ENCODE data around the gene NEDD4. TPM values are rescaled to one million over a fixed set of nuclear protein-coding genes. Genes with fewer than 3 reads are reported as not detected.
"Not testable (repeated sequence)": the region's sequence is repeated elsewhere in the genome, so short reads cannot be mapped to it uniquely, and the experiment has no call there.

Gene NEDD4
- polyA plus RNA-seq, 2 donors: 1.7 to 2.3 TPM

GRCh38 chr15:55884223-55884622 lies 109.2 kb downstream of the NEDD4 start:
- Histone ChIP-seq H3K4me1 (ENCODE audit: control insufficient read depth in 2 of 2, insufficient read depth in 2 of 2, low read length in 1 of 2) (no peaks in the 10 kb centered on the region), H3K9me3 (ENCODE audit: control insufficient read depth in 2 of 2, insufficient read depth in 1 of 2, low read depth in 1 of 2, low read length in 1 of 2) (no peaks in the 10 kb centered on the region), H3K27ac (ENCODE audit: low read depth in 2 of 2, low read length in 1 of 2) (no peak overlapping the region), H3K27me3 (ENCODE audit: control insufficient read depth in 1 of 2, insufficient read depth in 2 of 2, low read length in 2 of 2) (no peaks in the 10 kb centered on the region), H3K36me3 (ENCODE audit: control insufficient read depth in 2 of 2, insufficient read depth in 2 of 2, low read length in 1 of 2) (peaks cover 0 to 3% of the 10 kb centered on the region in 2 donors), H3K4me3 (ENCODE audit: low read depth in 1 of 2, low read length in 2 of 2) (no peak overlapping the region)

DNA sequence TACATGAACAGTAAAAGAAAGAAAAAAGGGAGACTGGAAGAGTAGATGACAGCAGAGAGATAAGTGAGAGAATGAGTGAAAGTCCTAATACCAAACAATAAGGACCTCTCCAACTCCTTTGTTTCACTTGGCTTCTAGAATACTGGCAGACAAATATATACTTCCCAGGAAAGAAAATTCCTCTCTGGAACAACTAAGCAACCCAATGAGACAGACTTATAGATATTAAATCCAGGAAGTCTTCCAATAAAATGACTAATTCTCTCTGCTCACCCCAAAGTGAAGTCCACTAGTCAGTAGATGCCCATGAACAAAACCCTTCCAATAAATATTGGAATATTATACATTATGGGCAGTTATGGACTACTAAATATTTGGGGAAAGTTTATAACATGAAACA lies 114.2 kb downstream of the NEDD4 start:
- no peak overlapping the region for H3K27ac ChIP-seq (ENCODE audit: low read depth in 2 of 2, low read length in 1 of 2)
- H3K36me3 ChIP-seq (ENCODE audit: control insufficient read depth in 2 of 2, insufficient read depth in 2 of 2, low read length in 1 of 2): peaks cover 0 to 3% of the 10 kb centered on the region in 2 donors
- no peaks in the 10 kb centered on the region for H3K9me3 ChIP-seq (ENCODE audit: control insufficient read depth in 2 of 2, insufficient read depth in 1 of 2, low read depth in 1 of 2, low read length in 1 of 2)
- no peaks in the 10 kb centered on the region for H3K4me1 ChIP-seq (ENCODE audit: control insufficient read depth in 2 of 2, insufficient read depth in 2 of 2, low read length in 1 of 2)
- no peak overlapping the region for H3K4me3 ChIP-seq (ENCODE audit: low read depth in 1 of 2, low read length in 2 of 2)
- H3K27me3 ChIP-seq (ENCODE audit: control insufficient read depth in 1 of 2, insufficient read depth in 2 of 2, low read length in 2 of 2): no peaks in the 10 kb centered on the region

- H3K36me3 ChIP-seq (ENCODE audit: control insufficient read depth in 2 of 2, insufficient read depth in 2 of 2, low read length in 1 of 2): no peaks in the 10 kb centered on the region
- H3K4me1 ChIP-seq (ENCODE audit: control insufficient read depth in 2 of 2, insufficient read depth in 2 of 2, low read length in 1 of 2): no peaks in the 10 kb centered on the region
- H3K9me3 ChIP-seq (ENCODE audit: control insufficient read depth in 2 of 2, insufficient read depth in 1 of 2, low read depth in 1 of 2, low read length in 1 of 2): no peaks in the 10 kb centered on the region
- no peak overlapping the region for H3K4me3 ChIP-seq (ENCODE audit: low read depth in 1 of 2, low read length in 2 of 2)
- 64 to 74% methylated on average over 4 of the region's 4 CpGs for WGBS, 2 donors
- H3K27ac ChIP-seq (ENCODE audit: low read depth in 2 of 2, low read length in 1 of 2): no peak overlapping the region
- H3K27me3 ChIP-seq (ENCODE audit: control insufficient read depth in 1 of 2, insufficient read depth in 2 of 2, low read length in 2 of 2): no peaks in the 10 kb centered on the region
Observed at GRCh38 chr15:55873024-55873720, 120.2 kb downstream of the NEDD4 start.

- Histone ChIP-seq H3K27me3 (ENCODE audit: control insufficient read depth in 1 of 2, insufficient read depth in 2 of 2, low read length in 2 of 2) (no peaks in the 10 kb centered on the region), H3K27ac (ENCODE audit: low read depth in 2 of 2, low read length in 1 of 2) (no peak overlapping the region), H3K4me3 (ENCODE audit: low read depth in 1 of 2, low read length in 2 of 2) (no peak overlapping the region), H3K9me3 (ENCODE audit: control insufficient read depth in 2 of 2, insufficient read depth in 1 of 2, low read depth in 1 of 2, low read length in 1 of 2) (no peaks in the 10 kb centered on the region), H3K4me1 (ENCODE audit: control insufficient read depth in 2 of 2, insufficient read depth in 2 of 2, low read length in 1 of 2) (no peaks in the 10 kb centered on the region), H3K36me3 (ENCODE audit: control insufficient read depth in 2 of 2, insufficient read depth in 2 of 2, low read length in 1 of 2) (no peaks in the 10 kb centered on the region)
- 85 to 86% methylated on average over 2 of the region's 2 CpGs for WGBS, 2 donors
Observed at GRCh38 chr15:55872471-55872870, 120.9 kb downstream of the NEDD4 start.

DNA sequence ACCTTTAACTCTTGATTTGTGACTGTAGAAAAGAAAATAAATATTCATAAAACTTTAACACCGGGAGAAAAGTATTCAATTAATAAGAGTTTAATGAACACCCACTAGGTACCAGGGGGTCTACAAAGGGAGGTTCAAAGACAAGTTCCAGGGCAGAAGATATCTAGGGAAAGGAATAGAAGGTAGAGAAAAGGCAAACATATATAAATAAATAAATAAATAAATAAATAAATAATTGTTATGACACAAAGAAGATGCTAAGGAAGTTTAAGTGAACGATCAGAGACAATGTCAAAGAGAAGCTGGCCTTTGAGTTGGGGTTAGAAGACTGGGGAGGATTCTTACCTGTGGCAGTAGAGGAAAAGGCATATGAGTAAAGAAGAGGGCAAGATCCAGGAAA lies 123.8 kb downstream of the NEDD4 start:
- no peaks in the 10 kb centered on the region for H3K27me3 ChIP-seq (ENCODE audit: control insufficient read depth in 1 of 2, insufficient read depth in 2 of 2, low read length in 2 of 2)
- H3K4me3 ChIP-seq (ENCODE audit: low read depth in 1 of 2, low read length in 2 of 2): no peak overlapping the region
- WGBS, 2 donors: 84 to 95% methylated on average over 2 of the region's 2 CpGs
- H3K9me3 ChIP-seq (ENCODE audit: control insufficient read depth in 2 of 2, insufficient read depth in 1 of 2, low read depth in 1 of 2, low read length in 1 of 2): no peaks in the 10 kb centered on the region
- no peak overlapping the region for H3K27ac ChIP-seq (ENCODE audit: low read depth in 2 of 2, low read length in 1 of 2)
- no peaks in the 10 kb centered on the region for H3K36me3 ChIP-seq (ENCODE audit: control insufficient read depth in 2 of 2, insufficient read depth in 2 of 2, low read length in 1 of 2)
- no peaks in the 10 kb centered on the region for H3K4me1 ChIP-seq (ENCODE audit: control insufficient read depth in 2 of 2, insufficient read depth in 2 of 2, low read length in 1 of 2)

DNA sequence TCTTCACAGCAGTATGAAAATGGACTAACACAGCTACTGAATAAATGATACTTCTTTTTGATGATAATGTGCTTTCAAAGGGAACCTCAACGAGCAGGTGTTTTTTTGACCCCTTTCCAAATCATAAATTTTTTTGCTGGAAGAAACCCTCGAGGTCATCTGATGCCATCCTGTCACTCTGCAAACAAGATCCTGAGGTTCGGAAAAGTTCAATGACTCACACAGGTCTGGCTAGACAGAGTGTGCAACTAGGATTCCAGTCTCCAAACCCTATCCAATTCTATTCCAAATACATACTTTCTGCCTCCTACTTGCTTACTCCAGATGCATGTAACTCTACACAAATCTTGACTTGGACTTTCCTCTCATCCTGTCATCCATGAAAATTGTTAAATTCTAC lies 124.7 kb downstream of the NEDD4 start:
- WGBS, 2 donors: 60 to 72% methylated on average over 3 of the region's 3 CpGs
- H3K27ac ChIP-seq (ENCODE audit: low read depth in 2 of 2, low read length in 1 of 2): no peak overlapping the region
- H3K27me3 ChIP-seq (ENCODE audit: control insufficient read depth in 1 of 2, insufficient read depth in 2 of 2, low read length in 2 of 2): no peaks in the 10 kb centered on the region
- H3K9me3 ChIP-seq (ENCODE audit: control insufficient read depth in 2 of 2, insufficient read depth in 1 of 2, low read depth in 1 of 2, low read length in 1 of 2): no peaks in the 10 kb centered on the region
- H3K4me3 ChIP-seq (ENCODE audit: low read depth in 1 of 2, low read length in 2 of 2): no peak overlapping the region
- H3K36me3 ChIP-seq (ENCODE audit: control insufficient read depth in 2 of 2, insufficient read depth in 2 of 2, low read length in 1 of 2): no peaks in the 10 kb centered on the region
- H3K4me1 ChIP-seq (ENCODE audit: control insufficient read depth in 2 of 2, insufficient read depth in 2 of 2, low read length in 1 of 2): no peaks in the 10 kb centered on the region

DNA sequence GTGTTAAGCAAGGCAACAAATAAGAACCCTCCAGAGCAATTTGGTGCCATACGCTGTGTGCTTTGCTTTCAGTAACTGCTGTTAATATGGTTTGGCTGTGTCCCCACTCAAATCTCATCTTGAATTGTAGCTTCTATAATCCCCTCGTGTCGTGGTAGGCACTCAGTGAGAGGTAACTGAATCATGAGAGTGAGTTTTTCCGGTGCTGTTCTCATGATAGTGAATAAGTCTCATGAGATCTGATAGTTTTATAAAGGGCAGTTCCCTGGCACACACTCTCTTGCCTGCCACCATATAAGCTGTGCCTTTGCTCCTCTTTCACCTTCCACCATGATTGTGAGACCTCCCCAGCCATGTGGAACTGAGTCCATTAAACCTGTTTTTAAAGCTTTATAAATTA lies 125.1 kb downstream of the NEDD4 start:
- not testable (repeated sequence) for H3K9me3 ChIP-seq (ENCODE audit: control insufficient read depth in 2 of 2, insufficient read depth in 1 of 2, low read depth in 1 of 2, low read length in 1 of 2); H3K27ac ChIP-seq (ENCODE audit: low read depth in 2 of 2, low read length in 1 of 2); H3K27me3 ChIP-seq (ENCODE audit: control insufficient read depth in 1 of 2, insufficient read depth in 2 of 2, low read length in 2 of 2); H3K4me1 ChIP-seq (ENCODE audit: control insufficient read depth in 2 of 2, insufficient read depth in 2 of 2, low read length in 1 of 2); H3K36me3 ChIP-seq (ENCODE audit: control insufficient read depth in 2 of 2, insufficient read depth in 2 of 2, low read length in 1 of 2); H3K4me3 ChIP-seq (ENCODE audit: low read depth in 1 of 2, low read length in 2 of 2)
- 95 to 96% methylated on average over 4 of the region's 4 CpGs for WGBS, 2 donors

DNA sequence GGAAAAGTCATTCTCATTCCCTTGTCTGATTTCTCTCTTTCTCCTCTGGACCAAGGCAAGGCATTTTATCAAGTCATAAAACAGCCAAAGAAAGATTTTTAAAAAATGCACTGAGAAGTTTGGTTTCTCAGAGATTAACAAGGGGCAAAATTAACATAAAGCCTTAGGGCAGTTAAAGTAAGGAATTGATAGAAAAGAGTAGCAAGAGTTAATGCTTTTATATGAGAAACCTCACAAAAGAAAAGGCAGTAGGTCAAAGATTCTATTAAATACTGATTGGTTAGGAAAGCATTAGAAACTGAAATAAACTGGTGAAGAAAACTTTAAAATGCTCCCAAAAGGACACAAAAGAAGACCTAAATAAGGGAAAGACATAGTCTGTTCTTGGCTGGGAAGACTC lies 129.5 kb downstream of the NEDD4 start:
- Histone ChIP-seq H3K4me1 (ENCODE audit: control insufficient read depth in 2 of 2, insufficient read depth in 2 of 2, low read length in 1 of 2) (no peaks in the 10 kb centered on the region), H3K27me3 (ENCODE audit: control insufficient read depth in 1 of 2, insufficient read depth in 2 of 2, low read length in 2 of 2) (no peaks in the 10 kb centered on the region), H3K9me3 (ENCODE audit: control insufficient read depth in 2 of 2, insufficient read depth in 1 of 2, low read depth in 1 of 2, low read length in 1 of 2) (no peaks in the 10 kb centered on the region), H3K36me3 (ENCODE audit: control insufficient read depth in 2 of 2, insufficient read depth in 2 of 2, low read length in 1 of 2) (peaks cover 2 to 7% of the 10 kb centered on the region in 2 donors), H3K27ac (ENCODE audit: low read depth in 2 of 2, low read length in 1 of 2) (no peak overlapping the region), H3K4me3 (ENCODE audit: low read depth in 1 of 2, low read length in 2 of 2) (no peak overlapping the region)

- H3K27ac ChIP-seq (ENCODE audit: low read depth in 2 of 2, low read length in 1 of 2): no peak overlapping the region
- no peaks in the 10 kb centered on the region for H3K9me3 ChIP-seq (ENCODE audit: control insufficient read depth in 2 of 2, insufficient read depth in 1 of 2, low read depth in 1 of 2, low read length in 1 of 2)
- H3K4me1 ChIP-seq (ENCODE audit: control insufficient read depth in 2 of 2, insufficient read depth in 2 of 2, low read length in 1 of 2): no peaks in the 10 kb centered on the region
- H3K36me3 ChIP-seq (ENCODE audit: control insufficient read depth in 2 of 2, insufficient read depth in 2 of 2, low read length in 1 of 2): peaks cover 2 to 9% of the 10 kb centered on the region in 2 donors
- H3K27me3 ChIP-seq (ENCODE audit: control insufficient read depth in 1 of 2, insufficient read depth in 2 of 2, low read length in 2 of 2): no peaks in the 10 kb centered on the region
- H3K4me3 ChIP-seq (ENCODE audit: low read depth in 1 of 2, low read length in 2 of 2): no peak overlapping the region
- 87 to 95% methylated on average over 2 of the region's 2 CpGs for WGBS, 2 donors
Observed at GRCh38 chr15:55861115-55861514, 132.3 kb downstream of the NEDD4 start.

DNA sequence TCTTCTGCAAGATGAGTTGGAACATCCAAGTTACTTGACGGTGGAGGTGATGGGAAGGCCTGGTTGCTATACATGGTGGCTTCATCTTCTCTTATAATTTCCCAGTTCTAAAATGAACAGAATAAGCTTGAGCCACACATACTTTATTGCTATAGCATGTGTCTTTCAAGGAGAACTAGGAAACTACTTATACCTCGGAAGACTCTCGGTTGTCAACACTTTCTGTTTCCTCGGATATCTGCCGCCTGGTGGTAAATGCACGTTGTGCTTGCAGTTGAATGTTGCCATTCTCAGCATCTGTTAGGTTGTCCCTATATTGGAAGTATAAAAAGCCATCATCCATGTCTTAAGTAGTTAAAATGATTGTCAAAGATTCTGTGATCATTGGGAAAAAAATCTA lies 132.9 kb downstream of the NEDD4 start:
- Histone ChIP-seq H3K4me1 (ENCODE audit: control insufficient read depth in 2 of 2, insufficient read depth in 2 of 2, low read length in 1 of 2) (no peaks in the 10 kb centered on the region), H3K36me3 (ENCODE audit: control insufficient read depth in 2 of 2, insufficient read depth in 2 of 2, low read length in 1 of 2) (peaks cover 2 to 12% of the 10 kb centered on the region in 2 donors), H3K4me3 (ENCODE audit: low read depth in 1 of 2, low read length in 2 of 2) (no peak overlapping the region), H3K9me3 (ENCODE audit: control insufficient read depth in 2 of 2, insufficient read depth in 1 of 2, low read depth in 1 of 2, low read length in 1 of 2) (no peaks in the 10 kb centered on the region), H3K27me3 (ENCODE audit: control insufficient read depth in 1 of 2, insufficient read depth in 2 of 2, low read length in 2 of 2) (no peaks in the 10 kb centered on the region), H3K27ac (ENCODE audit: low read depth in 2 of 2, low read length in 1 of 2) (no peak overlapping the region)
- WGBS, 2 donors: 87 to 88% methylated on average over 6 of the region's 6 CpGs

Measured in esophagus (tissue), 2 donors.